H9 (cell line): ENCODE results near the gene AJUBA. TPM values are rescaled to one million over a fixed set of nuclear protein-coding genes. Genes with fewer than 3 reads are reported as not detected.

Source experiments
- DNase-seq: peaks from one replicate; pipeline ENCODE4 v3.0.0-alpha.2; 2017
- H2AFZ ChIP-seq: one replicate; pipeline ENCODE4 v1.6.1; 2013; ENCODE audit warnings: mild to moderate bottlenecking, low read length, control low read depth, moderate library complexity
- H2AK5ac ChIP-seq: 2 replicates; pipeline ENCODE4 v1.6.1; 2013; ENCODE audit warnings: low read length, control low read depth, mixed read lengths; ENCODE audit not compliant: insufficient read length
- H2BK120ac ChIP-seq: one replicate; pipeline ENCODE4 v1.6.1; 2013; ENCODE audit warnings: low read depth, mild to moderate bottlenecking, low read length, control low read depth, inconsistent platforms; ENCODE audit not compliant: poor library complexity, severe bottlenecking
- H2BK12ac ChIP-seq: 2 replicates; pipeline ENCODE4 v1.6.1; 2013; ENCODE audit warnings: low read length, control low read depth, mixed read lengths, low read depth; ENCODE audit not compliant: insufficient read length
- H2BK15ac ChIP-seq: 2 replicates; pipeline ENCODE4 v1.6.1; 2013; ENCODE audit warnings: low read depth, low read length, control low read depth
- H2BK20ac ChIP-seq: one replicate; pipeline ENCODE4 v1.6.1; 2013; ENCODE audit warnings: low read depth, mild to moderate bottlenecking, low read length, control low read depth, inconsistent platforms; ENCODE audit not compliant: poor library complexity, severe bottlenecking
- H2BK5ac ChIP-seq: 2 replicates; pipeline ENCODE4 v1.6.1; 2013; ENCODE audit warnings: low read length, control low read depth, mixed read lengths; ENCODE audit not compliant: insufficient read length
- H3K14ac ChIP-seq: 2 replicates; pipeline ENCODE4 v1.6.1; 2013; ENCODE audit warnings: low read length, control low read depth; ENCODE audit not compliant: insufficient read depth
- H3K18ac ChIP-seq: 2 replicates; pipeline ENCODE4 v1.6.1; 2013; ENCODE audit warnings: low read depth, mild to moderate bottlenecking, mixed read lengths, low read length, control low read depth; ENCODE audit not compliant: insufficient read length
- H3K23ac ChIP-seq: 2 replicates; pipeline ENCODE4 v1.6.1; 2013; ENCODE audit warnings: low read length, control low read depth, mixed read lengths, low read depth; ENCODE audit not compliant: insufficient read length
- H3K23me2 ChIP-seq: 2 replicates; pipeline ENCODE4 v1.6.1; 2013; ENCODE audit warnings: low read depth, mild to moderate bottlenecking, mixed read lengths, low read length, control low read depth; ENCODE audit not compliant: insufficient read length, poor library complexity, severe bottlenecking
- H3K27ac ChIP-seq: 2 replicates; pipeline ENCODE4 v1.5.1; 2013; ENCODE audit warnings: low read length, control low read depth, mixed read lengths, low read depth; ENCODE audit not compliant: insufficient read length
- H3K27me3 ChIP-seq: 2 replicates; pipeline ENCODE4 v1.6.1; 2013; ENCODE audit warnings: low read length, control low read depth, inconsistent platforms; ENCODE audit not compliant: insufficient read depth
- H3K4ac ChIP-seq: 2 replicates; pipeline ENCODE4 v1.6.1; 2013; ENCODE audit warnings: low read depth, mild to moderate bottlenecking, control low read depth, inconsistent platforms, low read length, moderate library complexity
- H3K4me1 ChIP-seq: 2 replicates; pipeline ENCODE4 v1.6.1; 2013; ENCODE audit warnings: low read length, control low read depth, inconsistent platforms; ENCODE audit not compliant: insufficient read depth
- H3K4me2 ChIP-seq: 2 replicates; pipeline ENCODE4 v1.6.1; 2013; ENCODE audit warnings: low read length, control low read depth, mixed read lengths; ENCODE audit not compliant: insufficient read length, insufficient read depth
- H3K56ac ChIP-seq: 2 replicates; pipeline ENCODE4 v1.6.1; 2013; ENCODE audit warnings: low read depth, mild to moderate bottlenecking, mixed read lengths, low read length, control low read depth; ENCODE audit not compliant: insufficient read length
- H3K79me1 ChIP-seq: 2 replicates; pipeline ENCODE4 v1.6.1; 2013; ENCODE audit warnings: low read depth, mild to moderate bottlenecking, moderate library complexity, low read length, control low read depth, inconsistent platforms; ENCODE audit not compliant: insufficient read depth, poor library complexity, severe bottlenecking
- H3K79me2 ChIP-seq: 2 replicates; pipeline ENCODE4 v1.6.1; 2013; ENCODE audit warnings: low read length, control low read depth, inconsistent platforms; ENCODE audit not compliant: insufficient read depth
- H3K9ac ChIP-seq: 2 replicates; pipeline ENCODE4 v1.6.1; 2013; ENCODE audit warnings: low read length, control low read depth, mixed read lengths; ENCODE audit not compliant: insufficient read length; ENCODE audit errors: extremely low read depth
- H3K9me3 ChIP-seq: one replicate; pipeline ENCODE4 v1.6.1; 2013; ENCODE audit warnings: low read depth, low read length, inconsistent platforms; ENCODE audit not compliant: control insufficient read depth
- H3T11ph ChIP-seq: one replicate; pipeline ENCODE4 v1.6.1; 2013; ENCODE audit warnings: mild to moderate bottlenecking, low read length, control low read depth, inconsistent platforms
- H4K20me1 ChIP-seq: one replicate; pipeline ENCODE4 v1.6.1; 2013; ENCODE audit not compliant: control insufficient read depth, insufficient read length, insufficient read depth
- H4K5ac ChIP-seq: 2 replicates; pipeline ENCODE4 v1.6.1; 2013; ENCODE audit warnings: low read depth, mild to moderate bottlenecking, mixed read lengths, low read length, control low read depth; ENCODE audit not compliant: insufficient read length
- H4K8ac ChIP-seq: replicated peaks from 2 replicates; pipeline ENCODE4 v1.6.1; 2013; ENCODE audit warnings: low read length, control low read depth, mixed read lengths, low read depth; ENCODE audit not compliant: insufficient read length
- H4K91ac ChIP-seq: 2 replicates; pipeline ENCODE4 v1.6.1; 2013; ENCODE audit warnings: low read depth, mild to moderate bottlenecking, moderate library complexity, mixed read lengths, low read length, control low read depth; ENCODE audit not compliant: insufficient read length
- H3K27ac Mint-ChIP-seq, 3 experiments: 2 replicates in 2 of 3; 3 replicates in 1 of 3; pipeline ENCODE4 v1.8.0; 2020 to 2021; ENCODE audit warnings: mixed read lengths in 3 of 3, mild to moderate bottlenecking in 1 of 3, moderate library complexity in 1 of 3
- H3K27me3 Mint-ChIP-seq: 2 replicates; pipeline ENCODE4 v1.8.0; 2021; ENCODE audit warnings: low read depth, mild to moderate bottlenecking, moderate library complexity, mixed read lengths
- H3K36me3 Mint-ChIP-seq, 3 experiments: 2 replicates in 2 of 3; 3 replicates in 1 of 3; pipeline ENCODE4 v1.8.0; 2020 to 2021; ENCODE audit warnings: low read depth in 3 of 3, mixed read lengths in 3 of 3; ENCODE audit not compliant: insufficient read depth in 1 of 3
- H3K4me1 Mint-ChIP-seq, 2 experiments: 2 replicates each; pipeline ENCODE4 v1.8.0; 2020; ENCODE audit warnings: mixed read lengths in 2 of 2
- H3K4me3 Mint-ChIP-seq, 2 experiments: 2 replicates in 1 of 2; 3 replicates in 1 of 2; pipeline ENCODE4 v1.8.0; 2020 to 2021; ENCODE audit warnings: mild to moderate bottlenecking in 2 of 2, mixed read lengths in 2 of 2, moderate library complexity in 1 of 2
- H3K9me3 Mint-ChIP-seq, 2 experiments: 2 replicates in 1 of 2; 3 replicates in 1 of 2; pipeline ENCODE4 v1.8.0; 2020; ENCODE audit warnings: mild to moderate bottlenecking in 2 of 2, mixed read lengths in 2 of 2, moderate library complexity in 1 of 2
- CTCF ChIP-seq: fragments of 200-600 bp; sonication (generic); conservative IDR thresholded peaks from 3 replicates; pipeline ENCODE4 v1.8.0; 2021; ENCODE audit warnings: antibody characterized with exemption, mild to moderate bottlenecking
- WGBS: extraction: QIAGEN DNeasy Blood & Tissue Kit; methylation state at CpG from one replicate; pipeline ENCODE4 v1.1.7; 2013; ENCODE audit warnings: missing lambda C conversion rate, low lambda C conversion rate, mixed read lengths; ENCODE audit not compliant: insufficient read length; ENCODE audit errors: extremely low coverage; 5-methylcytosine and 5-hydroxymethylcytosine counted together
- total RNA-seq: library from RNA; stranded (reverse); gene quantifications from 2 replicates; pipeline ENCODE4 v1.2.1, GENCODE V29; 2021

Gene AJUBA
- total RNA-seq, 1 experiment from 2014 or later, result 44.9 TPM

DNA sequence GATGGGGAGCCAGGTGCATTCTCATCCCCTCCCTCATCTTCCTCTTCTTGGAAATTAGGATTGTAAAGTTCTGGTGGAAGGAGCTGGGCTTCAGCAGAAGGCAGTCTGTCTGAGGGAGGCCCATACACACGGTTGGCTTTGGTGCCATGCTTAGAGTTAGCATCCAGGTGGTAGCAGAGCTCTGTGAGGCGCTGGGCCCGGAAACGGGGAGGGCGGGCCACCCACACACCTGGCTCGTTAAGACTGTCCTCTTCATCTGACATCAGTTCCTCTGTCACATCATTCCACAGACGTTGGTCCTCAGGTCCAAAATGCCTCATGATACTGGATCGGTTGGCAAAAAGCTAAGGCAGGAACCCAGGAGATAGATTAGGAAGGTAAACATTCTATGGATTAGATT is 4.9 kb upstream of the AJUBA start:
- peaks cover 3% of the 10 kb centered on the region for H4K20me1 ChIP-seq
- peaks cover 0 to 12% of the 10 kb centered on the region in 2 experiments; a peak in 2 of 5 replicates for H3K9me3 Mint-ChIP-seq
- H3K9ac ChIP-seq, result no peak overlapping the region
- no peak overlapping the region for H4K5ac ChIP-seq
- no peaks in the 10 kb centered on the region for H3K27me3 ChIP-seq
- H3K4me1 ChIP-seq, result no peaks in the 10 kb centered on the region; the same call in 1 of the 2 replicates
- no peak overlapping the region for H3K18ac ChIP-seq
- H2BK20ac ChIP-seq, result no peak overlapping the region
- no peak overlapping the region for H3K4ac ChIP-seq
- peaks cover 5 to 24% (median 10%) of the 10 kb centered on the region in 3 experiments; a peak in 6 of 7 replicates for H3K36me3 Mint-ChIP-seq
- no peak for TF ChIP-seq CTCF
- no peak overlapping the region for H3K4me2 ChIP-seq
- no peaks in the 10 kb centered on the region for H3K9me3 ChIP-seq
- no peak overlapping the region for H3K27ac ChIP-seq
- H3K79me1 ChIP-seq, result no peaks in the 10 kb centered on the region
- H3K4me3 Mint-ChIP-seq, result no peak overlapping the region; a peak in 1 of 5 replicates
- H3K4me1 Mint-ChIP-seq, result no peaks in the 10 kb centered on the region; a peak in 1 of 4 replicates
- no peak overlapping the region for H2AFZ ChIP-seq
- no peak overlapping the region; a peak in 1 of 7 replicates for H3K27ac Mint-ChIP-seq
- H2BK5ac ChIP-seq, result no peak overlapping the region
- H2BK120ac ChIP-seq, result no peak overlapping the region
- no peak overlapping the region for H4K91ac ChIP-seq
- no peaks in the 10 kb centered on the region; the same call in 1 of the 2 replicates for H3K27me3 Mint-ChIP-seq
- WGBS, result no CpG with 5 or more reads among the region's 8 CpGs
- no peak overlapping the region for H3K23ac ChIP-seq
- no peak overlapping the region for H2BK15ac ChIP-seq
- DNase-seq, result no peak
- peaks cover 7% of the 10 kb centered on the region for H3K23me2 ChIP-seq
- no peak overlapping the region for H4K8ac ChIP-seq
- H2BK12ac ChIP-seq, result no peak overlapping the region
- no peak overlapping the region for H2AK5ac ChIP-seq
- H3K79me2 ChIP-seq, result no peaks in the 10 kb centered on the region
- no peak overlapping the region for H3T11ph ChIP-seq
- H3K14ac ChIP-seq, result no peak overlapping the region
- no peak overlapping the region for H3K56ac ChIP-seq
